ENCODE data around the gene DUSP22. TPM values are rescaled to one million over a fixed set of nuclear protein-coding genes. Genes with fewer than 3 reads are reported as not detected.

DUSP22 gene
- total RNA-seq, 6 donors from 2014 or later: 49.9 to 108 (median 63.8) TPM

DNA sequence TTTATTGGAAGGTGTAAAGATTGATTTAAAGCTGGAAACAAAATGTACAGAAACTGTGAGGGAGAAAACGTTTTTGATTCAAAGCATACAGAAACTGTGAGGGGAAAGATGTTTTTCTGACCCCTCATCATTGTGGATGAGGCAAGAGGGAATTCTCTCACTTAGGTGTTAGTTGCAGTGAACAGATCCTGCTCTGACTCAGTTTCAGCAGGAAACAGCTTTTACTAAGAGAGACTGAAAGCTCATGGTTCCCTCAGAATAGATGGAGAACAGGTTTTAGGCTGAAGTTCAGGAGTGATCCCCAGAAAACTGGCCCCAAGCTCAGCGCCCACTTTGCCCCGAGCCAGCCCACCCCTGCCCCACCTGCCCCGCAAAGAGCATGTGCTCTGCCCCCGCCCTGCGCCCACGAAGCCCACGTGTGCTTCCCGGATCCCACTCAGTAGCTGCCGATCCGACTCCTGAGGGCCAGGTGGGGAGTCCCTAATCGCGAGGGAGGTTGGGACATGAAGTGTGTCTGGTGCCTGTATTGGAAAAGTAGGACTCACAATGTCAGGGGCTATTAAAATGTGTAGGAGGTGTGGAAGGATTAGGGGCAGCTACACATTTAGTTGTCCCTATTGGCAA lies 41.2 kb downstream of the DUSP22 start:
- no peaks in the 10 kb centered on the region for H3K27me3 ChIP-seq
- peaks cover 15 to 31% (median 25%) of the 10 kb centered on the region in 4 donors for H3K4me1 ChIP-seq
- no peak overlapping the region for H3K4me3 ChIP-seq
- TF ChIP-seq POLR2AphosphoS5 (IDR thresholded peaks at IDR 0.05) (no peak), EP300 (IDR thresholded peaks at IDR 0.05) (no peak), POLR2A (IDR thresholded peaks at IDR 0.05) (no peak)
- TF ChIP-seq, protein P1, sequence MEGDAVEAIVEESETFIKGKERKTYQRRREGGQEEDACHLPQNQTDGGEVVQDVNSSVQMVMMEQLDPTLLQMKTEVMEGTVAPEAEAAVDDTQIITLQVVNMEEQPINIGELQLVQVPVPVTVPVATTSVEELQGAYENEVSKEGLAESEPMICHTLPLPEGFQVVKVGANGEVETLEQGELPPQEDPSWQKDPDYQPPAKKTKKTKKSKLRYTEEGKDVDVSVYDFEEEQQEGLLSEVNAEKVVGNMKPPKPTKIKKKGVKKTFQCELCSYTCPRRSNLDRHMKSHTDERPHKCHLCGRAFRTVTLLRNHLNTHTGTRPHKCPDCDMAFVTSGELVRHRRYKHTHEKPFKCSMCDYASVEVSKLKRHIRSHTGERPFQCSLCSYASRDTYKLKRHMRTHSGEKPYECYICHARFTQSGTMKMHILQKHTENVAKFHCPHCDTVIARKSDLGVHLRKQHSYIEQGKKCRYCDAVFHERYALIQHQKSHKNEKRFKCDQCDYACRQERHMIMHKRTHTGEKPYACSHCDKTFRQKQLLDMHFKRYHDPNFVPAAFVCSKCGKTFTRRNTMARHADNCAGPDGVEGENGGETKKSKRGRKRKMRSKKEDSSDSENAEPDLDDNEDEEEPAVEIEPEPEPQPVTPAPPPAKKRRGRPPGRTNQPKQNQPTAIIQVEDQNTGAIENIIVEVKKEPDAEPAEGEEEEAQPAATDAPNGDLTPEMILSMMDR (IDR thresholded peaks at IDR 0.05): no peak
- H3K27ac ChIP-seq: no peak overlapping the region
- ATAC-seq (ENCODE audit: low FRiP score in 2 of 2) (no peak), DNase-seq (peak; percentile 18 to 77)
- no peaks in the 10 kb centered on the region for H3K9me3 ChIP-seq
- WGBS, 2 donors: 83 to 84% methylated on average over 13 of the region's 13 CpGs
- no peaks in the 10 kb centered on the region for H3K36me3 ChIP-seq

DNA sequence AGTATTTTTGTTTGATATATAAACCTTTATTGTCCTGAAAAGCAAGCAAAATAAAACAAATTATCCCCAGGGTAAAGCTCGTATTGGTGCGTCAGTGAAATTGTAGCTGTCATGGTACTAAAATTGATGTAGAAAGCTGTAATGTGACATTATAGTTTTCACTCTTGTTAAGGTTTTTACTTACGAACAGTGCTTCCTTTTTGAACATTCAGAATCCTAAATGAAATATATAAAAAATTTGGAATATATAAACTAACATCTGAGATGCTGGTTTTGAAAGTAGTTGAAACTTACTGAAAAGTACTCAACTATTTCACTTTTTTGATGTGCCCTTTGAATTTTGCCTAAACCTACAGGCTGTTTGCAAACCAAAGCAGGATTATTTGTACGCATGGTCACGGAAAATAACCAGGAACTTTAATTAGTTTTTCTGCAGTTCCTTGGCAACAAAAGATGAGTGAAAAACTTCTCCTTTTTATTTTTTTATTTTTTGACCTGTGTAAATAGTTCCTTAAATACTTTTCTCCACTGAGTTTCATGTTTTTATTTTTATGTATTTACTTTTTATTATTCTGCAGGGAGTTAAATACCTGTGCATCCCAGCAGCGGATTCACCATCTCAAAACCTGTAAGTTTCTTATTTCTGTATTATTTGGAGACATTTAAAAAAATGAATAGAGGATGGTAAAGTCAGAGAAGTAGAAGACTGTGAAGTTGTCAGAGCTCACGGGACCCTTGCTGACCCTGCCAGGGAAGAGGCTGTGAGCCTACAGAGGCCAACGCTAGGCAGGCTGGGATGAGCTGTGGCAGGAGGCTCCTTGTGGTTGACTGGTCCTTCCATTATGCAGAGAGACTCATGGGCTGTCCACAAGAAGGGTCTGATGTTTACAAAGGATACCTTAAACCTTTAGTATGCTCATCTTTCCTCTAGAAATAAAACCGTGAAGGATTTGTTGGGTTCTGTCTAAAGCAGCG lies 42.5 kb downstream of the DUSP22 start:
- 83 to 86% methylated on average over 10 of the region's 10 CpGs for WGBS, 2 donors
- Histone ChIP-seq H3K36me3 (no peaks in the 10 kb centered on the region), H3K9me3 (no peaks in the 10 kb centered on the region), H3K27ac (no peak overlapping the region), H3K4me1 (peaks cover 15 to 38% (median 28%) of the 10 kb centered on the region in 4 donors), H3K27me3 (no peaks in the 10 kb centered on the region), H3K4me3 (no peak overlapping the region)
- no peak for ATAC-seq (ENCODE audit: low FRiP score in 2 of 2)
- TF ChIP-seq, protein P1 (IDR thresholded peaks at IDR 0.05): no peak
- TF ChIP-seq POLR2AphosphoS5 (IDR thresholded peaks at IDR 0.05): no peak
- TF ChIP-seq EP300 (IDR thresholded peaks at IDR 0.05): no peak
- no peak for TF ChIP-seq POLR2A (IDR thresholded peaks at IDR 0.05)
- DNase-seq: no peak

DNA sequence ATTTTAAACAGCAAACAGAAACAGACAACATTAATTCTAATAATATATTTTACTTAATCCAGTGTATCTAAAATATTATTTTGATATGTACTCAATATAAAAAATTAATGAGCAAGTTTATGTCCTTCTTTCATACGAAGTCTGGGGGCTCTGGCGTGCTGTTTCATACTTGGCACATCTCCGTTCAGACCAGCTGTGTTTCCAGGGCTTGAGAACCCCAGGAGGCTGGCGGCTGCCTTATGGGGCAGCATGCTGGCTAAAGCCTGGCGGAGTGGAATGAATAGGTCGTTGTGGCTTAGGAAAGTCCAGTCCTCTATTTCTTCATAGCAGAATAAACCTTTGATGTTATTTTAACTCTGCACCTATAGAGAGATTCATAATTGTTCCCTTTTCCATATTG lies 43.3 kb downstream of the DUSP22 start:
- WGBS, 2 donors: 82 to 85% methylated on average over 6 of the region's 6 CpGs
- H3K4me1 ChIP-seq: peaks cover 15 to 38% (median 28%) of the 10 kb centered on the region in 4 donors
- ATAC-seq (ENCODE audit: low FRiP score in 2 of 2): no peak

DNA sequence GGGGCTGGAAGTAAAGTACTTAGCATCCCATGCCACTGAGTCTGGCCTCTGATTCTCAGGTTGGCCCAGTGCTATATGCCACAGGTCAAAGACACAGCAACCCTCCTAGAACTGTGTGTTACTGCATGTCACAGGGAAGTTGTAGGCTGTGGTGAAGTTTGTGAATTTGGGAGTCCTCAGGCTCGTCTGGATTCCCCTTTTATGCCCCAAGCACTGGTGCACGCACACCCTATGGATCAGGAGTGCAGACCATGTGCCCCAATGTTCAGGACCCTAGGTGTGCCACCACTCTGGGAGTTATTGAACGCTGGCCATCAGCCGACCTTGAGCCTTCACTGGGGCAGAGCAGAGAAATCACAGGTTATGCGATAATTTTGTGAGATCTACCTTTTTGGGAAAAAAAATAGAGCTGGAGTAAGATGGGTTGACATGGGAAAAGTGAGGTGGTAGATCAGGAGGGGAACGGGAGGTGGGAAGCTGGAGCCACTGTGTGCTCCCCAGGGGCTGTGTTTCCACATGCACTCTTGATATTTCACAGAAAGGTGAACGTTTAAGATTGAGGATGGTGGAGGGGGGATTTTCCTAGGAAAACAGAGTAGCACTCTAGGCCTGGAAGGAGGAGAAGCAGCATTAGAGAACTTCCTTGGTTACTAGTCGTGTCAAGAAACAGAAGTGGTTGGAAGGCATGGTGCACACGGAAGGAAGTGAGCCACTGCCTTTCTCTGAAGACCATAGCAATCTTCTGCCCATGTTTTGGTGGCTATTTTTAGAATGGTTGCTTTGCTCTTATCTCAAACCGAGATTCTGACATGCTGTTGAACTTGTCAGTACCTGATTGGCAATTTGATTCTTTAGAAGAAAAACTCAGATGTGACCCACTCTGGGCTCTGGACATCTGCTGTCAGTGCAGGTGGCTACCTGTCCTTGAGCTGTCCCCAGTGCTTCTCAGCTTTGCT lies 44.1 kb downstream of the DUSP22 start:
- no peaks in the 10 kb centered on the region for H3K36me3 ChIP-seq
- H3K27ac ChIP-seq: peak overlapping the region in 1 of 4 donors; percentile 26
- ATAC-seq (ENCODE audit: low FRiP score in 2 of 2): peak in 1 of 2 donors; percentile 44
- peaks cover 15 to 38% (median 34%) of the 10 kb centered on the region in 4 donors for H3K4me1 ChIP-seq
- WGBS, 2 donors: 67% methylated on average over 10 of the region's 10 CpGs
- no peaks in the 10 kb centered on the region for H3K27me3 ChIP-seq
- no peaks in the 10 kb centered on the region for H3K9me3 ChIP-seq
- DNase-seq: no peak
- no peak overlapping the region for H3K4me3 ChIP-seq
- no peak for TF ChIP-seq EP300 (IDR thresholded peaks at IDR 0.05)
- TF ChIP-seq POLR2A (IDR thresholded peaks at IDR 0.05): peak in 1 of 4 donors; percentile 9

More for the DNA sequence above, 43.3 kb downstream of the DUSP22 start:
- no peak for DNase-seq
- H3K9me3 ChIP-seq: no peaks in the 10 kb centered on the region
- no peaks in the 10 kb centered on the region for H3K36me3 ChIP-seq
- H3K27ac ChIP-seq: no peak overlapping the region
- no peaks in the 10 kb centered on the region for H3K27me3 ChIP-seq
- TF ChIP-seq, protein P1 (IDR thresholded peaks at IDR 0.05): no peak
- TF ChIP-seq POLR2AphosphoS5 (IDR thresholded peaks at IDR 0.05) (no peak), POLR2A (IDR thresholded peaks at IDR 0.05) (no peak), EP300 (IDR thresholded peaks at IDR 0.05) (no peak)
- H3K4me3 ChIP-seq: no peak overlapping the region

Measured in upper lobe of left lung (tissue), 6 donors.